Measurements from ENCODE around the gene POU6F2. TPM values are rescaled to one million over a fixed set of nuclear protein-coding genes. Genes with fewer than 3 reads are reported as not detected.

POU6F2 gene
- total and polyA plus RNA-seq, 2 of the 4 experiments (the other 2 are of a cell fraction), result not detected

GRCh38 chr7:38975944-38976392, 1.7 kb upstream of the POU6F2 start:
- H2BK120ac ChIP-seq (ENCODE audit: low read depth, low read length), result no peak overlapping the region
- no peak overlapping the region for H3K4me3 ChIP-seq (ENCODE audit: insufficient read depth, low read depth, low read length)
- no TSS peak for BruUV-seq (replicated peaks)
- no peak overlapping the region for H4K8ac ChIP-seq (ENCODE audit: low read depth in 2 of 2, low read length in 2 of 2)
- H3K9me3 ChIP-seq (ENCODE audit: control insufficient read depth, insufficient read depth, low read length), result no peaks in the 10 kb centered on the region
- no peak overlapping the region for H3K9ac ChIP-seq (ENCODE audit: low read depth, low read length)
- no peak for TF ChIP-seq FOS (IDR thresholded peaks at IDR 0.05; ENCODE audit: low read depth, low read length)
- TF ChIP-seq SMC3 (IDR thresholded peaks at IDR 0.05; ENCODE audit: low read depth, low read length), result no peak
- TF ChIP-seq MAFK (IDR thresholded peaks at IDR 0.05; ENCODE audit: low read depth, low read length), result no peak
- no peak for TF ChIP-seq POLR2A (IDR thresholded peaks at IDR 0.05; ENCODE audit: low read depth, low read length)
- TF ChIP-seq CEBPB (IDR thresholded peaks at IDR 0.05; ENCODE audit: low read depth, low read length), result no peak
- TF ChIP-seq BHLHE40 (IDR thresholded peaks at IDR 0.05; ENCODE audit: low read depth, low read length), result no peak
- no peak for TF ChIP-seq RFX5 (IDR thresholded peaks at IDR 0.05; ENCODE audit: low read depth, low read length)
- intact Hi-C loops (cut with micrococcal nuclease), result no loop called here
- no peak overlapping the region for H3K14ac ChIP-seq (replicated peaks; ENCODE audit: low read depth, low read length)
- ChIA-PET POLR2A (ENCODE audit: unreplicated experiment) (no interaction called here), CTCF (no interaction called here)
- H4K91ac ChIP-seq (ENCODE audit: insufficient read depth, low read depth, low read length), result no peak overlapping the region
- in situ Hi-C loops (cut with MboI; ENCODE audit: low sequenced_read_pairs), result no loop called here
- no peaks in the 10 kb centered on the region for H4K20me1 ChIP-seq (ENCODE audit: insufficient read depth, low read length)
- ATAC-seq (ENCODE audit: low read depth) (0 out of 2 replicates have a peak, but pooled peaks have one; percentile 24), DNase-seq (no peak)
- H3K4me2 ChIP-seq (ENCODE audit: low read depth, low read length), result no peak overlapping the region
- no peak overlapping the region for H2AK5ac ChIP-seq (ENCODE audit: low read depth, low read length)
- H2BK20ac ChIP-seq (ENCODE audit: low read depth, low read length), result no peak overlapping the region
- H2AK9ac ChIP-seq (replicated peaks; ENCODE audit: low read depth, low read length, poor library complexity), result no peak overlapping the region
- no peak overlapping the region for H3K27ac ChIP-seq (ENCODE audit: insufficient read depth, low read length)
- no peaks in the 10 kb centered on the region for H3K36me3 ChIP-seq (ENCODE audit: control insufficient read depth, insufficient read depth, low read length)
- H3K79me1 ChIP-seq (ENCODE audit: low read depth in 1 of 2, low read length in 2 of 2), result no peaks in the 10 kb centered on the region
- no peak overlapping the region for H2BK5ac ChIP-seq (ENCODE audit: low read depth, low read length, poor library complexity, severe bottlenecking)
- no peak overlapping the region for H2BK15ac ChIP-seq (ENCODE audit: low read depth, low read length)
- H4K5ac ChIP-seq (ENCODE audit: low read depth, low read length), result no peak overlapping the region
- no peaks in the 10 kb centered on the region for H3K9me1 ChIP-seq (ENCODE audit: insufficient read depth, low read length)
- dilution Hi-C loops (cut with HindIII; ENCODE audit: low sequenced_read_pairs, unreplicated experiment), result no loop called here
- peaks cover 20% of the 10 kb centered on the region for H3K27me3 ChIP-seq (ENCODE audit: control insufficient read depth, insufficient read depth, low read length)
- H3K18ac ChIP-seq (ENCODE audit: low read depth, low read length), result no peak overlapping the region
- H3K4ac ChIP-seq (ENCODE audit: low read depth, low read length), result no peak overlapping the region
- WGBS, 2 experiments (ENCODE audit: extremely low coverage in 2 of 2, insufficient read length in 1 of 2), result 6% methylated on average over 16 of the region's 38 CpGs; no CpG with 5 or more reads in 1 of the 2 experiments
- no peak overlapping the region for H3K56ac ChIP-seq (ENCODE audit: extremely low read depth, insufficient read depth, low read length)
- H3K4me1 ChIP-seq (ENCODE audit: control insufficient read depth, insufficient read depth, low read length), result no peaks in the 10 kb centered on the region
- no peak overlapping the region for H3K23ac ChIP-seq (ENCODE audit: low read depth, low read length)
- peak overlapping the region; percentile 1 for H2AFZ ChIP-seq (replicated peaks; ENCODE audit: low read length, poor library complexity)

Measured in IMR-90 (cell line).